ES-I3 (cell line): Measurements from ENCODE around the gene DSCAM.

ENCODE experiments used
- H3K36me3 ChIP-seq: 2 replicates; pipeline ENCODE4 v1.6.1; 2013; ENCODE audit warnings: mild to moderate bottlenecking, low read length, control low read depth, moderate library complexity; ENCODE audit not compliant: insufficient read depth
- H3K4me1 ChIP-seq: 2 replicates; pipeline ENCODE4 v1.6.1; 2013; ENCODE audit warnings: mild to moderate bottlenecking, control low read depth, low read length; ENCODE audit not compliant: insufficient read depth
- H3K9ac ChIP-seq: 2 replicates; pipeline ENCODE4 v1.6.1; 2013; ENCODE audit warnings: low read depth, mild to moderate bottlenecking, low read length, moderate library complexity
- H3K9me3 ChIP-seq: 2 replicates; pipeline ENCODE4 v1.6.1; 2013; ENCODE audit warnings: mild to moderate bottlenecking, low read length, moderate library complexity; ENCODE audit not compliant: control insufficient read depth, insufficient read depth

The DSCAM gene

DNA sequence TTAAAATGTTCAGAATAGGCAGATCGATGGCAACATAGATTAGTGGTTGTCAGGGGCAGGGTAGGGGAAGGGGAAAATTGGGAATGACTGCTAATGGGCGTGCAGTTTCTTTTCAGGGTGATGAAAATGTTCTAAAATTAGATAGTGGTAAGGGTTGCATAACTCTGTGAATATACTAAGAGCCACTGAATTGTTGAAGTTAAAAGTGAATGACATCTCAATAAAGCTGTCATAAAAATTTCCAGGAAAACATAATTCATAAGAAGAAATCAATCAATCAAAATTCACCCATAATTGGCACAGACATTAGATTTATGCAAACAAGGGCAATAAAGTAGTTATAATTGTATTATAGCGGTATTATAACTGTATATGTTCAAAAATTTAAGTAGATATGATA, 751.5 kb downstream of the DSCAM start:
- H3K36me3 ChIP-seq: no peaks in the 10 kb centered on the region
- H3K9ac ChIP-seq: no peak overlapping the region
- no peaks in the 10 kb centered on the region for H3K4me1 ChIP-seq
- H3K9me3 ChIP-seq: no peaks in the 10 kb centered on the region

GRCh38 chr21:40080385-40080784, 766.6 kb downstream of the DSCAM start:
- Histone ChIP-seq H3K9ac (no peak overlapping the region), H3K36me3 (no peaks in the 10 kb centered on the region), H3K9me3 (no peaks in the 10 kb centered on the region), H3K4me1 (no peaks in the 10 kb centered on the region)

DNA sequence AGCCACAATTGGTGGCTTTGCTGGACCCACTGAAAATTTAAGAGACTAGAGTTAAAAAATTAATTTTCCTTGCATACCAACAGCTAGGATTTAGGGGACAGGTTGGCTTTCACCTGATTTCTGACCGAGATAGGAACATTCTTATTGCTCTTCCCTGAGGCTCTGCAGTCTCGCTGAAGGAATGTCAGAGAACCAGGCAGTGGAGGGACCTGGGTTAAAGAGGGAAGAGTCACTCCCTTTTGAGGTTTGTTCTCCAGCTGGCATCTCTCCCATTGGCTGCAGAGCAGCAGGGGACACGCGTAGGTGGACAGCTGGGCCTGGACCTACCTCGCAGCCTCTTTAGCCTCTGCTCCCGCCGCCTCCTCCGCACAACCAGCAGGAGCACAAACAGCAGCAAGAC, 772.2 kb downstream of the DSCAM start:
- Histone ChIP-seq H3K9me3 (no peaks in the 10 kb centered on the region), H3K36me3 (no peaks in the 10 kb centered on the region), H3K4me1 (no peaks in the 10 kb centered on the region), H3K9ac (no peak overlapping the region)

DNA sequence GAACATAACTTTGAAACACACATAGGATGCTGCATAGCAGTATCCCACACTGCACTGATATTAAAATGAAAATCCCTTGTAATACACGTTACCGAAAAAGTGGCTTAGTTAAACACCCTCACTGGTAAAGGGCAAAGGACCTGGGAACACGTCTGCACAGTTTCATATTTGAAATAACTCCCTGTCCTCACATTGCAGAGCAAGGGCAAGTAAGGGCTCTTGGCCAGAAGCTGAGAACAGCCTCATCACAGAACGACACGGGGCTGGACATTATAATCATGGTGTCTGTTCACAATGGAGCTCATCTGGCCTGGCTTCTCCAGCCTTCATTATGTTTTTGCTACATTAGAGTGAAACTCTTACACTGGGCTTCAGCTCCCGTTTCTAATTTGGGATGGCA, 772.8 kb downstream of the DSCAM start:
- Histone ChIP-seq H3K4me1 (no peaks in the 10 kb centered on the region), H3K9ac (no peak overlapping the region), H3K36me3 (no peaks in the 10 kb centered on the region), H3K9me3 (no peaks in the 10 kb centered on the region)

DNA sequence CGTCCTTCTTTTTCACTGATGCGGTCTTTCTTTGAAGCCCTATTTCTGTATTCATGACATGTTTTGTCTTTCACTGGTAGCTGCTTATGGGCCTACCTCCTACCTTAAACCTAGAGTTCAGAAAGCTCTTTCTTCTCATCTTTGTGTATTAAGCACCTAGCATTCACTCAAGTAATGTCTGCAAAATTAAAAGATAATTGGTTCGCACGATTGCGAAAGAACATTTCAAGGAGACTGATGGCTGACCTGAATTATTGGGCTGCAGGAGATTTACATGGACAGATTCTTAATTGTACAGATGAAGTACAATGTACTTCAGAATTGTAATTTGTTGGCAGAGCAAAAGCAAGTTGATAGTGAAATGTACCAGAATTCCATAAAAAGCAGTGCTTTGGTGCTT, 773.3 kb downstream of the DSCAM start:
- no peaks in the 10 kb centered on the region for H3K36me3 ChIP-seq
- H3K9me3 ChIP-seq: no peaks in the 10 kb centered on the region
- no peak overlapping the region for H3K9ac ChIP-seq
- no peaks in the 10 kb centered on the region for H3K4me1 ChIP-seq

DNA sequence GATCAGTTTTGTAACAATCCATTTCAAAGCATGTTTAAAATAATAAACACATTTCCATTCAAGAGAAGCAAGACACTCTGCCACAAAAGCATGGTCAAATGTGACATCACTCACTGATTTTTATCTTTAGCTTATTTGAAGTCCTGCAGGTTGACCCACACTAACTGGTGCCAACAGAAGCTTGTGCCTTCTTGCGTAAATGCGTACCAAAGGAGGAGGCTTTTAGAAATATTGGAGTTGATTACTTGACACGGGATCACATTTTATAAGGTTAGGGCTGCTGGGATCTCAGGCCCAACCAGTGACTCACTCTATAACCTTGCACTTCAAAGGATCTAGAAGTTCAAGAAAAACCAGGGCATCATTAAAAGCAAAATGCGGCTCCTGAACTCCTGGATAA, 776.1 kb downstream of the DSCAM start:
- H3K4me1 ChIP-seq: no peaks in the 10 kb centered on the region

DNA sequence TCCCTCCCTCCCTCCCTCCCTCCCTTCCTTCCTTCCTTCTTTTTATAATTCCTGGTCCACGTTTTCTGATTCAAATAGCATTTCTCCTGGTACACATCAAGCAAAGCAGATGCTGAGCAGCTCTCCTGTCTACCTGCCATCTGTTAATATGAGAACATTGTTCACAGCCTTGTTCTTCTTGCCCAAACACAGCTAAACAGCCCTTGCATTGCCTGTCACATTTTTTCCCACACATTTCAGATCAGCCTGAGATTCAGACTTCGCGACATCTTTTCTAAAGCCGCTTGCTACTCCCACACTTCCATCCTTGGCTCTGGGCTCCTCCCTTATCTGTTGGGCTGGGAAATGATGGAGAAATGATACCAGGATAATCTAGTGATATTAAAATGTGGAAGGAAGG, 779.2 kb downstream of the DSCAM start:
- H3K9ac ChIP-seq: no peak overlapping the region
- H3K36me3 ChIP-seq: no peaks in the 10 kb centered on the region
- no peaks in the 10 kb centered on the region for H3K9me3 ChIP-seq
- no peaks in the 10 kb centered on the region for H3K4me1 ChIP-seq

More for the DNA sequence above, 776.1 kb downstream of the DSCAM start:
- H3K36me3 ChIP-seq: no peaks in the 10 kb centered on the region
- H3K9me3 ChIP-seq: no peaks in the 10 kb centered on the region
- no peak overlapping the region for H3K9ac ChIP-seq

- Histone ChIP-seq H3K9ac (no peak overlapping the region), H3K36me3 (no peaks in the 10 kb centered on the region), H3K9me3 (no peaks in the 10 kb centered on the region), H3K4me1 (no peaks in the 10 kb centered on the region)
These were observed 780.7 kb downstream of the DSCAM start for GRCh38 chr21:40066221-40066620.

DNA sequence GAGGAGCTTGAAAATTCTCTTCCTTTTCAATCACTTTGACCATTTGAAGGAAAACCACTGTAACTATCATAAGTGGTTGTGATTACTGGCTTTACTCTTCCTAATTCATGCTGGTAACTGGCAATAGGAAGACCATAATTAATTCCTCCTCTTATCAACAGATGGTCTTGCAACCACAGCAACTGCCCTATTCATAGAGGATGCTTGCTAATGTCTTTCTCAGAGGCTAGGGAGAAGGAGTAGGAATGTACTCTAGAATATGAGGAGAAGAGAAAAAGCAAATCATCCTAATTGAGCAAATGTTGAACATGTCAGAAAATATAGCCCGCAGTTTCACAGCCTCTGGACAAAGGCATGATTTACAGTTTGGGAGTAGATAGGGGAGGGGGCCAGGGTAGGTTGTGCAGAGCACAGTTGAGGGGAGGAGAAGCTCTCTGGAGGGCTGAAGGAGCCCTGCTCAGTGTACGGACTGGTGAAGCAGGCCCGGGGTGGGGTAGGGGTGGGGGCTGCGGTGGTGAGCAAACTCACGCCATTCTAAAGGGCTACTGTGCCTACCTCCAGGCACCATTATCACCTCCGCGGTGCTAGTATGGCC, 786.8 kb downstream of the DSCAM start:
- Histone ChIP-seq H3K9ac (no peak overlapping the region), H3K4me1 (no peaks in the 10 kb centered on the region), H3K36me3 (no peaks in the 10 kb centered on the region)

DNA sequence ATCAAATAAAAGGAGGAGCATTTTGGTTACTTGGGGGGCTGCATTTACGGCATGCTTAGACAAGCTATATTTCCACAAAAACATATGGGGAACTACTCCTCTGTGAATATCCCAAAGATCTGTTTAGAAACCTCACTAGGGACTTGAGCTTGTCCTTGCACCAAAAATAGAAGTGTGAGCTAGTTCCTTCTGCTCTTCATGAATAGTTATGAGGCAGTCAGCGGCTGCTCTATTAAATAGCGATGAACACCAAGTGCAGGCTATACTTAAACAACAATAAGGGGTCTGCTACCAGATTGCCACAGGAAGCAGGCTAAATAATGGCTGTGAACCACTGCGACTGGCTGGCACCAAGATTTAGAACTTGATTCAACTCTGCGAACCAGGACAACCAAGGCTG, 789.6 kb downstream of the DSCAM start:
- Histone ChIP-seq H3K9me3 (no peaks in the 10 kb centered on the region), H3K9ac (no peak overlapping the region), H3K4me1 (no peaks in the 10 kb centered on the region), H3K36me3 (no peaks in the 10 kb centered on the region)

More for the DNA sequence above, 786.8 kb downstream of the DSCAM start:
- H3K9me3 ChIP-seq: no peaks in the 10 kb centered on the region

GRCh38 chr21:40056031-40056430, 790.9 kb downstream of the DSCAM start:
- H3K9ac ChIP-seq: no peak overlapping the region
- H3K9me3 ChIP-seq: no peaks in the 10 kb centered on the region
- H3K4me1 ChIP-seq: no peaks in the 10 kb centered on the region
- no peaks in the 10 kb centered on the region for H3K36me3 ChIP-seq

- Histone ChIP-seq H3K9me3 (no peaks in the 10 kb centered on the region), H3K36me3 (no peaks in the 10 kb centered on the region), H3K9ac (no peak overlapping the region), H3K4me1 (0 out of 2 replicates have a peak, but pooled peaks cover 7% of the 10 kb centered on the region)
These were observed 792.6 kb downstream of the DSCAM start for GRCh38 chr21:40054403-40054802.

DNA sequence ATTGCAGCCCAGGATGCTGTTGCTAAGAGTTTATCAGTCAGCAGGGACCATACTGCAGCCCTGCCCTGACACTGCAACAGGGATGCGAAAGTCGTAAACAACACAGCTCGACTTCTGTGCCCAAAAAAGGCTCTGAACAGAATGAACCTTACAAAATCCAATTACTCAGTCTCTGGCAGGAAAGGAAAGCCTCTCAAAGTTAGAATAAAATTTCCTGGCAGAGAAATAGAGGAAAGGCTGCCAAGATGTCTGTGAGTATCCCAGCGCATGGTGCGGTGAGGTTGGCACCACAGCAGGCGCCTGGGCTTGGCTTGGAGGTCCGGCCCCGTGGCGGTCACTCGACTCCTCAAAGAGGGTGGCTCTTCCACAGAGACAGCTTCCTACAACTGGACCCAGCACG, 794.0 kb downstream of the DSCAM start:
- Histone ChIP-seq H3K9ac (no peak overlapping the region), H3K36me3 (no peaks in the 10 kb centered on the region), H3K9me3 (no peaks in the 10 kb centered on the region), H3K4me1 (0 out of 2 replicates have a peak, but pooled peaks cover 8% of the 10 kb centered on the region)

- Histone ChIP-seq H3K4me1 (0 out of 2 replicates have a peak, but pooled peaks cover 8% of the 10 kb centered on the region), H3K9ac (no peak overlapping the region), H3K36me3 (no peaks in the 10 kb centered on the region), H3K9me3 (no peaks in the 10 kb centered on the region)
These were observed 794.7 kb downstream of the DSCAM start for GRCh38 chr21:40052276-40052675.

DNA sequence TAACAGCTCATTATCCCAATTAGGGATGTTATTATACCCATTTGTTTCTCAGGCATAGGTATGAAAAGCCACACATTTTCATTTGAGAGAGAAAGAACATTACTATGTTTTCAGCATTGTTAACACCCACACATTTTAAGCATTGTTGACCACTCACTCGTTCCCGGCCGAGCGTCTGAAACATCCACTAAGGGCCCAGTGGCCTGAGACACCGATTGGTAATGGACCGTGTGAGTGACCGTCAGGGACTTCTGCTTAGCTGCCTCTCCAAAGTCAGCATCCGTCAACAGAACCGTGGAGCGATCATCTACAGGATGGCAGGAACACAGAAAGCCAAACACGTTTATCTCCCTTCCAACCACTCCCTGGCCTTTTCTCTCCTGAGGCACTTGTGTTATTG, 795.2 kb downstream of the DSCAM start:
- no peak overlapping the region for H3K9ac ChIP-seq
- H3K4me1 ChIP-seq: 0 out of 2 replicates have a peak, but pooled peaks cover 8% of the 10 kb centered on the region
- no peaks in the 10 kb centered on the region for H3K36me3 ChIP-seq
- no peaks in the 10 kb centered on the region for H3K9me3 ChIP-seq

DNA sequence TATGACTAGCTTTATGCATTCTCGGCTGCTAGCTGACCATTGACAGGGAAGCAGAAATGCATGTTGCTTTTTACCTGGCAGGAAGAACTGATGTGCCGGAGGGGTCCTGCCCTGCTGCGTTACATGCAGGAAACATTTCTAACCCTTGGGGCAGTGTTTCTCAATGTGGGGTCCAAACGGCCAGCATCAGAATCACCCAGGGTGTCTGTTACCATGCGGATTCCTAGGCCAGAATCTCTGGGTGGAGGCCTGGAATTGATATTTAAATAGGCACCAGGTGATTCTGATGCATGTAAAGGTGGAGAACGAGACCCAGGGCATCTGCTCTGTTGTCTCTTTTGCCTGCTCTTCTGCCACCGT, 797.0 kb downstream of the DSCAM start:
- H3K9me3 ChIP-seq: no peaks in the 10 kb centered on the region
- H3K9ac ChIP-seq: no peak overlapping the region
- H3K4me1 ChIP-seq: 0 out of 2 replicates have a peak, but pooled peaks cover 8% of the 10 kb centered on the region
- no peaks in the 10 kb centered on the region for H3K36me3 ChIP-seq
